SK-N-SH (cell line): ENCODE data around the gene QSOX2.

Experiments
- GATA2 ChIP-seq: sonication (generic); formaldehyde crosslinking; IDR thresholded peaks from 2 replicates; pipeline ENCODE4 v1.5.0; 2020; ENCODE audit warnings: mild to moderate bottlenecking, missing genetic modification reagents
- MAX ChIP-seq: IDR thresholded peaks from 2 replicates; pipeline ENCODE4 v1.4.0; 2012; ENCODE audit warnings: low read depth
- SIN3A ChIP-seq: IDR thresholded peaks from 2 replicates; pipeline ENCODE4 v1.6.1; 2012; ENCODE audit warnings: low read depth, mild to moderate bottlenecking, low read length, moderate library complexity, borderline replicate concordance
- TEAD4 ChIP-seq: IDR thresholded peaks from 2 replicates; pipeline ENCODE4 v1.4.0; 2012; ENCODE audit warnings: mild to moderate bottlenecking, borderline replicate concordance; ENCODE audit not compliant: insufficient read depth
- TF ChIP-seq, protein P1 (sequence below): fragments of 200-600 bp; sonication (generic); IDR thresholded peaks from 2 replicates; pipeline ENCODE4 v1.6.1; 2017; ENCODE audit warnings: antibody characterized with exemption, mild to moderate bottlenecking, moderate library complexity

GRCh38 chr9:136226680-136227407 lies 18.8 kb downstream of the QSOX2 start:
- TF ChIP-seq GATA2 (CRISPR knock-in tag) (0 out of 2 replicates have a peak, but pooled peaks have one; percentile 12), TEAD4 (no peak), SIN3A (no peak), MAX (no peak)
- TF ChIP-seq, protein P1, sequence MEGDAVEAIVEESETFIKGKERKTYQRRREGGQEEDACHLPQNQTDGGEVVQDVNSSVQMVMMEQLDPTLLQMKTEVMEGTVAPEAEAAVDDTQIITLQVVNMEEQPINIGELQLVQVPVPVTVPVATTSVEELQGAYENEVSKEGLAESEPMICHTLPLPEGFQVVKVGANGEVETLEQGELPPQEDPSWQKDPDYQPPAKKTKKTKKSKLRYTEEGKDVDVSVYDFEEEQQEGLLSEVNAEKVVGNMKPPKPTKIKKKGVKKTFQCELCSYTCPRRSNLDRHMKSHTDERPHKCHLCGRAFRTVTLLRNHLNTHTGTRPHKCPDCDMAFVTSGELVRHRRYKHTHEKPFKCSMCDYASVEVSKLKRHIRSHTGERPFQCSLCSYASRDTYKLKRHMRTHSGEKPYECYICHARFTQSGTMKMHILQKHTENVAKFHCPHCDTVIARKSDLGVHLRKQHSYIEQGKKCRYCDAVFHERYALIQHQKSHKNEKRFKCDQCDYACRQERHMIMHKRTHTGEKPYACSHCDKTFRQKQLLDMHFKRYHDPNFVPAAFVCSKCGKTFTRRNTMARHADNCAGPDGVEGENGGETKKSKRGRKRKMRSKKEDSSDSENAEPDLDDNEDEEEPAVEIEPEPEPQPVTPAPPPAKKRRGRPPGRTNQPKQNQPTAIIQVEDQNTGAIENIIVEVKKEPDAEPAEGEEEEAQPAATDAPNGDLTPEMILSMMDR: no peak
